Measurements from ENCODE around the gene ARHGAP22.

Gene ARHGAP22

DNA sequence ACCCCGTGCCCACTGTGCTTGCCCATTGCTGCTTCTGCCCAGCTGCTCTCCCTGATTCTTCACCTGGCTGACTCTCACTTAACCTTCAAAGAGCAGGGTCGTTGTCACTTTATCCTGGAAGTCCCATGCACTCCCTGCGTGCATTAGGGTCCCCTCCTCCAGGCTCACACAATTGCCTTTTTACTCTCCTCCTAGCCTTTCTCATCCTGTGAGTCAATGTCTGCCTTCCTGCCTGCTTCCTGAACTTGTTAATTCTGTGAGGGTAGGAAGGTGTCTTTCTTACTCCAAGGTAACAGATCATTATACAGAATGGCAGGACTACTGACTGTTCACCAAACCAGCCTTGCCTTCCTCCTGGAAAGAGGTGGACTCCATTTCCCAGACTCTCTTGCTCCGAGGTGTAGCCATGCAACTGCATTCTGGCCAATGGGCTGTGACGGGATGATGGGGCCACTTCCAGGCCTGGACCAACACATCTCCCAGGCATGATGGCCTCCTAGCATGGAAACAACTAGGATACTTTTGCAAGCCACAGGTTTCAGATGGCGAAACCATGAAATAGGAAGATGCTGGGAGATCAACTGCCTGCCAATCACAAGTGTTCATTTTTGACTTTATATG, 54.7 kb downstream of the ARHGAP22 start:
- DNase-seq: no peak

DNA sequence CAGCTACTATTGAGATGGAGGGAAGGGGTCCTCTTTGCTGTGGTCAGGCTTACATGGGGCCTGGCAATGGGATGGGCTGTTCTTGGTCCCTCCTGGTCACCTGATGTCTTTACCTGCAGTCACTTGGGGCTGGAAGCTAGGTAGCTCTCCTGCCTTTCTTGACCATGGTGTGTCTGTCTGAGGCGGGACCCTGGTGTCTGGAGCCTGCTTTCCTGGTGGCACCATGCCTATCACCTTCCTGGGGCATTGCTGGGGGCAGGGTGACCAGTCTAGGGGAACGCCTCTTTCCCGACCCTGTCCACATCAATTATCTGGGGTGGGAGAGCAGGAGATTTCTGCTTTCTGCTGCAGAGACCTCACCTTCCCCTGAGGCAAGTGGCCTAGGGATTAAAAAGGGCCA, 55.6 kb downstream of the ARHGAP22 start:
- DNase-seq: no peak

DNA sequence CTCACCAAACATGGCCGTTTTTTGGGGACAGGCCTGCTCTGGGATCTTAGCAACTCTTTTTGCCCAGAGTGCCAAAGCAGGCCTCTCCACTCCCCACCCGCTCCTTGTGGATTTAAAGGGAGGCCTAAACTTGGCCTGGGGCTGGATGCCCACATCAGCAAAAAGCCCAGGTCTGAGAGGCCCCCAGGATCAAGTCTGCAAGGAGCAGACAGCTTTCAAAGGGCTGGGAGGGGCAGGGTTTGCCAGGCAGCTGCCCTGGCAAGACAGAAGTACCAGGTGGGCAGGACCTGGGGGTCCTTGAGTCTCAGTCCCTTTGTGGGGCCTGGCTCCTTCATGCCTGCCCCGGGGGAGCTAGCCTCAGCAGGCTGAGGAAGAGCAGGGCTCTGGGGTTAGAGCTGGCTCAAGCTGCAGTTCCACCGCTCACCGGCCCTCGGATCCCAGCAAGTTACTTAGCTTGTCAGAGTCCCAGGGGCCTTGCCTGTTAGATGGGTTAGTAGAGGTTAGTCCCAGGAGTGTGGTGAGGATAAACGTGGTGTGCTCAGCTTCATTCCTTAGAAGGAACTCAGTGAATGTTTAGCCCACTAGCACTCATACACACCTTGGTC, 56.2 kb downstream of the ARHGAP22 start:
- DNase-seq: no peak

DNA sequence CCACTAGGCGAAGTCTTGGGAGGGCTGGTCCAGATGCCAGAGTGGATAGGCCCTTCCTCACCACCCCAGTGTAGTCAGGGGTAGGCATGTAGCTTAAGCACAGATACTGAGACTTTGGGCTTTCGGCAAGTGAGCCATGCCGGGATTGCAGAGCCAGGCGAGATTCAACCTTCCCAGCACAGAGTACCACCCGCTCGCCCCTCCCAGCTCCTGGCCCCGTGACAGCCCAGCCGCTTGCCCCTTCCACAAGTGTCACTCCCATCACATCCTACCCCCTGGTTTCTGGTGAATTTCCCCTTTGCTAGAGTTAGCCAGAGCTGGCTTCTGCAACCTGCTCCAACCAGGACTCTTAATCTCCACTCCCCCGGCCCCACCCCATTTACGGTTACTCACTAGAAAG, 56.9 kb downstream of the ARHGAP22 start:
- DNase-seq: no peak

DNA sequence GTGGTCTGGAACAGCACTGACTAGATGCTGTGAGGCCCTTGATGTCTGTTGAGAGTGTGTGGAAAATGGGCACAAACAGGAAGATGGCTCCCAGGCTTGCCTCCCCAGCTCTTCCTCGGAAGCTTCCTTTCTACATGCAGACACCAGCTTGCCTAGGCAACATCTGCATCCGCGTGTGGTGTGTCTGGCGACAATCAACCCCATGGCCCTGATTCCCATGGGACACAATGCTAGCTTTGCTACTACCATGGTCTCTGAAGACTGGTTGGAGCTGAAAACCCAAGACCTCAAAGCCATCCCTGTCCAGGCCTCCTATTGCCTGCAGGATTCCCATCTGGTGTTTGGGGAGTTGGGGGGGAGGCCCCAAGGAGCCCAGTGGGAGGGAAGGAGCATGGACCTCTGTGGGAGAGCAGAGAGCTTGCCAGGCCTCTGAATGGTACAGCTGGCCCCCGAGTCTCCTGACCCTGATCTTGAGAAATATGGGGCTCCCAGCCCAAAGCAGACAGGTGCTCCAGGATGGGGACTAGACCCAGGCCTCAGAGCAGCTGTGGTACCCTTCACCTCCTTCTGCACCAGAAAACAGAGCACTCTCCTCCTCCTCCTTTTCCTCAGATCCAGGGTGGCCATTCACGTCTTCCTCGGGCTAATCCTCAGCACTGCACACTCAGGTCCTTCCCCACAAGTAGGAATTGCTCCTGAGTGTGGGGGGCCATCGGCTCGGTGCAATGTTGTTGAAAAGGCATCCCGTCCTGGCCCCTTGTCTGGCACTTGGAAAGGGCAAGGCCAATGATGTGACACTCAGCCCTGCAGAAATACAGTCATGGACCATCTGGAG, 57.6 kb downstream of the ARHGAP22 start:
- no peak for DNase-seq

DNA sequence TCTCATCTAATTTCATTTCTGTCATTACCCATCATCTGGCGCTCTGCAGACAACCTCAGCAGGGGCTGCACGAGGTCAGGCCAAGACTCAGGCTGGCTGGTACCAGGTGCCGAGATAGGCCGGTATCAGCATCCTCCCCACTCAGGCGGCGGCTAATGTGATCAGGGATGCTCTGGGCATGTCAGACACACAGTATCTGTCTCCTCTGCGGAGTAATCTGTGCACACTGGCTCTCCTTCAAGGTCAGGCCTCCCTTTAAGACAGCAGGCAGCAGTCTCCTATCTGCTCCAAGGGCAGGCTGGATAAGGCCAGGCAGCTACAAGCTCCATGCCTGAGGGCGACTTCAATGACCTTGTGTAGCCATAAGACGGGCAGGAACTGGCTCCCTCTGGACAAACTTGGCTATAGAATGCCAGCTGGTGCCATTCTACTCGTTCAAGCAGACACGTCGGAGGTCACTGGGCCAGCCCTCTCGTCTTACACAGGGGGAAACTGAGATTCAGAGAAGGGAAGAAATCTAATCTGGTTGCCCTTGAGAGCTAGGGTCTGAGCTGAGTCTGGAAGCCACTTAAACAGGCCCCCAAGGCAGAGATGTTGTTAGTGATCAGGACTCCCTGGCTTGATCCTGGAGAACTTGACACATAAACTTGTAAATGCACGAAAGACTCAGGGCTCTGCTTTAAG, 59.3 kb downstream of the ARHGAP22 start:
- no peak for DNase-seq

DNA sequence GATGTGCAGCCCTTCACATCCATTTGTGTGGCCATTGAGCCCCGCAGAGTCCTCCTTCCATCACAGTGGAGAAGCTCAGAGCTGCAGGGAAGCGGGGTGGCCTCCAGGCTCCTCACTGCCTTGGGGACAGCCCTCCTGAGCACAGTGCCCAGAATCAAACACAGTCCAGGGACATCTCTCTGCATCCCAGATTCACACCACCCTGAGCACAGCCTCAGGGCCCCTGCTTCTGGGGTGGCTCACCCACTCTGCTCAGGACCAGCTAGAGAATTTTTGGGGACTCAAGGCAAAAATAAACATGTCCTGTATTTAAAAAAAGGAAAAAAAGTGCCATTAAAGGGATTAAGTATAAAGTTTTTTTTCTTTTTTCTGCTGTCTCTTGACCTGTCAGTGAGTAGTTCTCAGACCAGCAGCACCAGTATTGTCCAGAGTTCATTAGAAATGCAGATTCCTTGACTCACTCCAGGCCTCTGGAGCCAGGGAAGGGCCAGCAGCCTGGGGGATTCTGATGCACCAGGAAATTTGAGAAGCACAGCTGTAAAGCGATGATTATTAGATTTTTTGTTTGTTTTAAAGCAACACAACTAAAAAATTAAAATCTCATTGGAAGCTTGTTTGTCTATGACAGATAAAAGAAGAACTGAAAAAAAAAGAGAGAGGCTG, 61.6 kb downstream of the ARHGAP22 start:
- no peak for DNase-seq

DNA sequence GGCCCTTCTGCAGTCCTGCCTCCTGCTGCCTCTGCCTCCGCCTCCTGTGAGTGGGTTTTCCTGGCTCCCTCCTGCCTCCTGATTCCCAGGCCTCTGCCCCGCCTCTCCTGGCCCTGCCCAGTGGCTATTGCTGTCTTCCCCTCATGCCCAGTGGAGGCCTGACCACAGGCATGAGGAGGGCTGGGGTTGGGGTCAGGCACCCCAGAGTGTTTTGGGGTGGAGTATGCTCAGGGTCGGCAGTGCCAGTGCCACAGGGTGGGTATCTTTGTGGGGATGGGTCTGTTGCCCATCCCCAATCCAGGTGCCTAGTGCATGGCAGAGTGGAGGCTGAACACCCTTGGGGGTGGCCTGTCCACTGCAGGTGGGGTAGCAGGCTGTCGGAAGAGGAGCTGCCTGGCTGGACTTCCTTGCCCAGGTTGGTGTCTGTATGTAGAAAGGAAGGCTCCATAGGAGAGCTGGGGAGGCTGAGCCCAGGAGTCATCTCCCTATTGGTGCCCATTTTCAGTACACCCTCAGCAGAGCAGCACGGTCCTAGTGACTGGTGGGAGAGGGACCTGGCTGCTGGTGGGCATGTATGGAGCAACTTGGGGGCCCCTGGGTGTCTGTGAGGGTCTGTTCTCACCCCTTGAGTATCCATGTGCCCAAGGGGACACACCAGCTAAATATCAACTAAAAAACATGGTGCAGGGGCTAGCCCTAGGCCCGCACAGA, 62.2 kb downstream of the ARHGAP22 start:
- no peak for DNase-seq

DNA sequence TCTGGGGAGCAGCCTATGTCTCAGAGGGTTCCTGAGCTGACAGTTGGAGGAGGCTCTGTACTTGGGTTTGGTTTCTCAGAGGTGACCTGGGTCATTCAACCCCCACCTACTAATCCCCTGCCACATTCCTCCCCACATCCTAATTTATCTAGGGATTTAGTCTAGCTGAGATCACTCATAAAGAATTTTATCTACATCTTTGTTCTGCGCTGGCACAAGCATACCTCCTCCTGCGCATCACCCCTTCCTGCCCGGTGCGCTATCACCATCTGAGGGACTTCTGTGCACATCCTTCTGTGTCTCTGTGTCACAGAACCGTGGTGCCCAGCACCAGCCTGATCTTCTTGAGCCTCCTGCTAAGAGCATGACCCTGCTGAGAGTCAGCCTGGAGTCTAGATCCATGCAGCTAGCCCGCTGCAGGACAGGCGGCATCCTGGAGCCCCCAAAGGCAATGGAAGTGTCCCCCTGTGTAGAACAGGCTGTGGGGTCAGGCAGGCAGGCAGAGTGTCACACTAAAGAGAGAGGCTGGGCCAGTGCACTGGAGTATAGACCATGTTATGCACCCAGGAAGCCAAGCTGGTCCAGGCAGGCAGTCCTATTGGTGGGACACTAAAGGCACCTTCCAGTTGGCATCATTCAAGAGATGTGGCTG, 63.6 kb downstream of the ARHGAP22 start:
- DNase-seq: peak; percentile 2

DNA sequence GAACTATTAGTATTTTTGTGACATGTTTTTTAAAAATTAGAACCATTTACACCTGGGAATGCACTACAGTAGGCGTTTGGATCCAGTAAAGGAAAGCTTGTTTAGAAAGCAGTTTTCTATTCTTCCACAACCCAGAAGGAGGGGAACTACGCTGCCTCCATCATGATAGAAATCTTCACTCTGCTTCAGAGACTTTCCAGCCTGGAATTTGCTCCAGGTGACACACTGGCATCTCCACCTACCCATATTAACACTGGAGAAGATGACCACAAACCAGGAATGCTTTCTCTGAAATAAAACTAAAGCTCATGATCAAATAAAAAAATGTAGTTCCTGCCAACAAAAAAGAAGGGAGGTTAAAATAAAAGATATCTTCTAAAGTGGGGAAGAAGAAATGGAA, 66.3 kb downstream of the ARHGAP22 start:
- DNase-seq: no peak

DNA sequence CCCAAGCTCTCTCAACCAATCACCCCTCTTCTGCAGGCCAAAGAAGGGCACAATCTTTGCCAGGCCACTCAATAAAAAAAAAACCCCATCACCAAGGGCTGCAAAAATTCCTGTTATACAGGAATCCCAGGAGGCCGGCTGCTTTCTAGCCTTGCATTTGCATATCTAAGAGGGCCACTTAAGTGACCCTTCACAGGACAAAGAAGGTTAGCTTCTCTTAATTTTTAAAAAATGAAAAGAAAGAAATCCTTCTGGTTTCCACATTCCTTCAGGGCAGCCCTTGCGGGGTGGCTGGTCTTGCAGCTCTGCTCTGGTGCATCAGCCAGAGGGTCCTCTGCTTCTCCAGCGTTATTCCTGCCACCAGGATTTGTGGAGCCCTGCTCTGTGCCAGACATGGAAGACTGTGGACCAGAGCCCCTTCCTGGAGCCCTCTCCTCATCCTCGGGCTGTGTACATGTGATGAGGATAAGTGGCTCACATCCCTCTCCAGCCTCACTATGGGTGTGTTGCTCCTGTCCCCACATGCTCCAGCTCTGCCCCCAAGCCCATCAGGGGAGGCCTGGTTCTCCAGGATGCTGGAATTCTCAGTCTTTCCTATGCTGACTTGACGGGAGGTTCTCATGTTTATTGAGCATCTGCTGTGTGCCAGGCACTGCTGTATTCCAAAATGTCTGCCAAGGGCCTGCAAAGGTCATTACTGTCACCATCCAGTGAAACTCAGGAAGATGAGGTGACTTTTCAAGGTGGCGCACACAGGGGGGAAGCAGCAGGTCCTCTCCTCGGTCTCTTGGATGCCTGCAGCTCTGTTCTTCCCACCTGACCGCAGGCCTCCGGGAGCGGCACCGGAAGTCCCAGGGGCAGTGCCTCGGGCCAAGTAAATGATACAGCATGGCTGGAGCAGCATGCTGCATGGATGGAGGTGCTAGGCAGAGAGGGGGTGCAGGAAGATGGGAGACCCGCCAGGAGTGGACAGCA, 67.7 kb downstream of the ARHGAP22 start:
- DNase-seq: no peak

DNA sequence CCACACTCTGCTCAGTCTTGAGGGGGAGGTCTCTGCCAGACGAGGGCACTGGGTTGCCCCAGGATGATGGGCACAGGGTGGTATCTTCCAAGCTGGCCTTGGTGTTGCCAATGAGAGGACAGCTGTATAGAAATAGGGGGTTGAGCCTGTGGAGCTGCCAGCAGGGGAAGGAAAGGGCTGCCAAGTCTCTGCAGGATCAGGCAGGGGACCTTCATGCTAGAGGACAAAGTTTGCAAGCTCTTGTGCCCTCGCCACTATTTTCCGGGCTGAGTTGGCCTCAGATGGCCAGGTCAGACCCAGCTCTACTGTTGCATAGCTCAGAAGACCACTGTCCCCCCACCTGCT, 68.7 kb downstream of the ARHGAP22 start:
- DNase-seq: no peak

DNA sequence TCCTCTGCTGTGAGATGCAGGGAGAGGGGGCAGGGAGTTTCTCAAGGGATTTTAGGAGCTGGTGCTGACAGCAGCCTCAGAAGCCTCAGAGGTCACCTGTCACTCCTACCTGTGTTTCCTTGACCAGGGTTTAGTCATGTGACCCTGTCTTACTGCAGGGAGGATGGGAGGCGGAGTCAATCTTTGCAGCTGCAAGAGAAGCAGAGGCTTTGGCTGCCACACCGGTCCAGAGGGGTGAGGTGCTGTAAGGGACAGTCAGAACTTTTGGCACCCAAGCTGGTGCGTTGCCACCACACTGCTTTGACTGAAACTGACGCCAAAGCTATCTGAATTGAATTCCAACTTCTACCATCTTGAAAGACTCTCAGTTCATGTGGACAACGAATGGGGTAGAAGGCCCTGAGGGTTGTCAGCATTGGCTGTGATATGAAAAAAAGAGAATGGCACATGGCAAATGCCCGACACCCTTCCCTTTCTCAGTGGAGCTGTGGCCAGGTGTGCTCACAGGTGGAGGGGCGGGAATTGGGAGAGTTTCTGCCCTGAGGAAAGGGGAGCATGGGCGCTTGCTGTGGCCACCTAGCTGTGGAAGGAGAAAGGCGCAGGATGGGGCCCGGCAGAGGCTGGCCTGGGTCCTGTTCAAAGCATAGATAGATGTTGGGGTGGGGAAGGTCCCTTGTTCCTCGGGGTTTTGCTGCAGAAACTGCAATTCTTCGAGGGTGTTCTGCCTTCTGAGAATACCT, 69.3 kb downstream of the ARHGAP22 start:
- no peak for DNase-seq

DNA sequence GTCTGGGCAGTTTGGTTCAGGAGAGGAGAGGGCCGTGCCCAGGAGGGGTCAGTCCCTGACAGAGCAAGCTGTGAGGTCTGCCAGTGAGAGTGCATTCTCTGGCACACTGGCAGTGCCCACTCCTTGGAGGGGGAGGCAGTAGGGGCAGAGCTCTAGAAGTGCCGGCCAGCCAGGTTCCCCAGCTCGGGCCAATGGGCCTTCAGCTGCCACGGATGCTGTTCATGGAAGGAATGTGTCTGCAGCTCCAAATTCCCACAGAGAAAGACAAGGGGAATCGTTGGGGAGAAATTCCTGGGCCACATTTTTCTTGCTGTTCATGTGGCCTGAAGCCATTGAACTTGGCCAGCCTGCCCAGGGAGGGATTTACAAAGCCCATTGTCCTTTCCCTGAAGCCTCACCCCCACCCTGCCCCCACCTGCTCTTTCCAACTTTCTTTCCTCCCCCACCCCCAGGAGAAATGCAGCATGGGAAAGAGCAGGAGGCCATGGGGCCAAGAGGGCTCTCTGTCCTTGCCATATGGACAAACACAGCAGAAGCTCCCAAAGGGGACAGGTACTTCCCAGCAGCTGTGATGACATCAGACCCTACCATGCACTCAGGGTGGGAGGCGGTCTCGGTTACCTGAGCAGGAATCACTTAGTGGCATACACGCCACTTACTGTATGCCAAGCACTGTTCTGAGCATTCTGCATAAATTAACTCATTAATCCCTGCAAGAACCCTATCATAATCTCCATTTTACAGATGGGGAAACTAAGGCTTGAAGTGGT, 70.7 kb downstream of the ARHGAP22 start:
- no peak for DNase-seq

DNA sequence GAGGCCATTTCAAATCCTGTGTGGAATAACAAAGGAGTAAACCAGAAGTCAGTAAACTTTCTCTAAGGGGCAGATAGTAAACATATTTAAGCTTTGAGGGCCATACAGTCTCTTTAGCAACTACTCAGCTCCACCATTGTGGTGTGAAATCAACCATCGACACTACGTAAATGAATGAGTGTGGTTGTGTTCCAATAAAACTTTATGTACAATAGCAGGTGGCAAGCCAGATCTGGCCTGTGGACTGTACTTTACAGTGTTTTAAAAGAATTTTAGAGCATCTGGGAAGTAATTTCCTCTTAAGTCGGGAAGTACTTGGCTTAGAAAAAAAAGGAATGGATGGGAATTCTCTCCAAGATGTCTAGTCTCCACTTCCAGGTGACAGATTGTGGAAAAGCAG, 71.3 kb downstream of the ARHGAP22 start:
- no peak for DNase-seq

DNA sequence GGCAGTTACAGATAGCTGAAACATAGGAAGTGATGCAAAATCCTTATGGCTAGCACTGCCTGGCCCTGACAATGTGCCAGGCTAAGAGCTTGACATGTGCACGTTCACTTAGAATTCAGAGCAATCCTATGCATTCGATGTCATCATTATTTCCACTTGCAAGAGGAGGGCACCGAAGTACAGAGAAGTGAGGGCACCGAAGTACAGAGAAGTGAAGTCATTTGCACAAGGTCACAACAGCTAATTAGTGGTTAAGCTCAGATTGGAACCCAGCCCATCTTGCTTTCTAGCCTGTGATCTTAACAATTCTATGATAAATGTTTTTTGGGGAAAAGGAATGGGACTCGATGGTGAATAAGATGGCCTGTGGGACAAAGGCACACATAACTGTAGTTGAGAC, 73.4 kb downstream of the ARHGAP22 start:
- no peak for DNase-seq

DNA sequence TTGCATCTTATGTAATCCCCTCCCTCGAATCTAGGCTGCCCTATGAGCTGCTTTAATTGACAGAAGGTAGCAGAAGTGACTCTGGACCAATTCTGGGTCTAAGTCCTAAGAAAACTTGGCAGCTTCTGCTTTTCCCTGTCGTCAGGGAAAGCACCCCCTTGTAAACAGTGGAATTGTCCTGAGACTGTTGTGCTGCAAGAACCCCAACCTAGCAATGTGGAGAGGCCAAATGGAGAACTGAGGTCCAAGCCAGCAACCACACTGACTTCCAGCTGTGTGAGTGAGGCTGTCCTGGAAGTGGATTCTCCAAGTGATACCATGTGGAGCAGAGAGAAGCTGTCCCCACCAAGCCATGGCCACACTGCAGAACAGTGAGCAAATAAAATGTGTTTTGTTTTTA, 75.5 kb downstream of the ARHGAP22 start:
- DNase-seq: no peak

DNA sequence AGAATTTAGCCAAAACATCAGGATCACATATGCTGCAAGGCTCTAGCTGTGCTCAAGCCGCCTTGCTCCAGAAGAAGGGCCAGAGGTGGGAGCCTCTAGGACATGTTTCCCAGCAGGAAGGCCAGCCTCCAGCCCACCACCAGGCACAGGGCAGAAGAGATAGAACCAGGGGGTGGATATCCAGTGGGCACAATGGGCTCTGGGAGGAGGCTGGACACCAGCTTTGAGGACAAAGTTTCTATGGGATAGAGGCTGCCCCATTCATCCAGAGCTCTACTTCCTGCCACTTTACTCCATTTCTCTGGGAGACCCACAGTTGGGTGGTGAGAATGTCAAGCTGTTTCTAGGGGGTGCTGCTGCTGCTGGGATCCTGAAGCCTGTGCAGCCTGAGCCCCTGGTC, 77.1 kb downstream of the ARHGAP22 start:
- DNase-seq: no peak

DNA sequence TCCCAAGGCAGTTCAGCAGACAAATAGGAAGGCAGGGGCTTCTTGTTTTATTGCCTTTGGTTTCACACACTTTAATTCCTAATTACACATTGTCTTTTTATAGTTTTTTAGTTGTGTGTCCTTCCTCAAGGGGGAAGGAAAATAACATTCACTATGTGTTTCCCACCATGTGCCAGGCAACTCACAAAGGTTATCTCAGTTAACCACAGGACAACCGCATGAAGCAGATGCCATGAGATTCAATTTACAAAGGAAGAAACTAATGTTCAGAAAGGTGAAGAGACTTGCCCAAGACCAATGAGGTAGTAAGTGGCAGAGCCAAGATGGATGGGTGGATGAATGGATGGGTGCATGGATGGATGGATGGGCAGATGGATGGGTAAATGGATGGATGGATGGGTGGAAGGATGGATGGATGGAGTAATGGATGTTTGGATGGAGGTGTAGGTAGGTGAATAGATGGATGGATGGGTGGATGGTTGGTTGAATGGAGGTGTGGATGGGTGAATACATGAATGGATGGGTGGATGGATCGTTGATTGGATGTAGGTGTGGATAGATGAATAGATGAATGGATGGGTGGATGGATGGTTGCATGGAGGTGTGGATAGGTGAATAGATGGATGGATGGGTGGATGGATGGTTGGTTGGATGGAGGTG, 77.9 kb downstream of the ARHGAP22 start:
- DNase-seq: no peak

Data from stimulated activated CD4-positive, alpha-beta T cell treated with anti-CD3 and anti-CD28 coated beads, Interleukin-4, amount 100 ng/mL, for 24 hours (primary cell).